SK-N-SH treated with all-trans-retinoic acid at 6 μM for 48 hours (cell line): ENCODE data around the gene CAB39L.

Experiments
- CSDC2 ChIP-seq: fragments of 250-450 bp; sonication (Bioruptor Pico); IDR thresholded peaks from 2 replicates; pipeline ENCODE4 v1.5.0; 2020; ENCODE audit warnings: mild to moderate bottlenecking, moderate library complexity
- ESRRG ChIP-seq: fragments of 250-450 bp; sonication (Bioruptor Pico); IDR thresholded peaks from 2 replicates; pipeline ENCODE4 v1.6.1; 2021; ENCODE audit warnings: mild to moderate bottlenecking
- GLIS3 ChIP-seq: fragments of 250-450 bp; sonication (Bioruptor Pico); IDR thresholded peaks from 2 replicates; pipeline ENCODE4 v1.5.0; 2020; ENCODE audit warnings: mild to moderate bottlenecking, moderate library complexity
- OSR1 ChIP-seq: fragments of 250-450 bp; sonication (Bioruptor Pico); IDR thresholded peaks from 2 replicates; pipeline ENCODE4 v1.8.0; 2022; ENCODE audit warnings: moderate library complexity, mild to moderate bottlenecking, inconsistent platforms
- PATZ1 ChIP-seq: fragments of 250-450 bp; sonication (Bioruptor Pico); IDR thresholded peaks from 2 replicates; pipeline ENCODE4 v1.8.0; 2020; ENCODE audit warnings: mild to moderate bottlenecking, moderate library complexity, borderline replicate concordance
- POU6F1 ChIP-seq: fragments of 250-450 bp; sonication (Bioruptor Pico); IDR thresholded peaks from 2 replicates; pipeline ENCODE4 v1.8.0; 2021; ENCODE audit warnings: low read depth, mild to moderate bottlenecking, moderate library complexity, borderline replicate concordance
- TCF4 ChIP-seq: fragments of 250-450 bp; sonication (Bioruptor Pico); IDR thresholded peaks from 2 replicates; pipeline ENCODE4 v1.8.0; 2021; ENCODE audit warnings: mild to moderate bottlenecking, moderate library complexity, borderline replicate concordance
- TOX ChIP-seq: fragments of 250-450 bp; sonication (Bioruptor Pico); IDR thresholded peaks from 2 replicates; pipeline ENCODE4 v1.8.0; 2021; ENCODE audit warnings: mild to moderate bottlenecking, moderate library complexity, borderline replicate concordance
- ZC3H10 ChIP-seq: fragments of 250-450 bp; sonication (Bioruptor Pico); IDR thresholded peaks from 2 replicates; pipeline ENCODE4 v1.5.1; 2021; ENCODE audit warnings: mild to moderate bottlenecking, moderate library complexity
- ZFP3 ChIP-seq: fragments of 250-450 bp; sonication (Bioruptor Pico); IDR thresholded peaks from 2 replicates; pipeline ENCODE4 v1.5.0; 2020; ENCODE audit warnings: mild to moderate bottlenecking, moderate library complexity
- ZFP30 ChIP-seq: fragments of 450-650 bp; formaldehyde crosslinking; IDR thresholded peaks from 2 replicates; pipeline ENCODE4 v1.5.0; 2022; ENCODE audit warnings: mild to moderate bottlenecking, moderate library complexity
- ZNF8 ChIP-seq: fragments of 450-650 bp; formaldehyde crosslinking; IDR thresholded peaks from 2 replicates; pipeline ENCODE4 v1.5.0; 2020; ENCODE audit warnings: mild to moderate bottlenecking, moderate library complexity
- TF ChIP-seq, protein P1 (sequence below): fragments of 250-450 bp; sonication (Bioruptor Pico); IDR thresholded peaks from 2 replicates; pipeline ENCODE4 v1.5.1; 2020; ENCODE audit warnings: low read depth, mild to moderate bottlenecking, moderate library complexity
- TF ChIP-seq, protein P2 (sequence below): fragments of 250-450 bp; sonication (Bioruptor Pico); IDR thresholded peaks from 2 replicates; pipeline ENCODE4 v1.5.1; 2021; ENCODE audit warnings: mild to moderate bottlenecking, moderate library complexity

DNA sequence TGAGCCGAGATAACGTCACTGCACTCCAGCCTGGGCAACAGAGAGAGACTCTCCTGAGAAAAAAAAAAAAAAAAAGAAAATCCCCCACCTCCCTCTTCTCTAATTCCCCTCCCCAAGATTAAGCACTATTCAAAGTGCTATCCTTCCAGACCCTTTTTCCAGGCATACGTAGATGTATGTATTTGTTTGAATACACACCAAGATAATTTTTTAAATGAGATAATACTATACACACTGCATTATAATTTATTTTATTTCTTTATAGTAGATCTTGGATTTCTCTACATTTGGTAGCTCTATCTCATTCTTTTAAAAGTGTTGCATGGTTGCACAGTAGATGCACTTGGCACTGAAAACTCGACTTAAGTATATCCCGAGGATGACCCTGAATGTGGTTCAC, 32.5 kb downstream of the CAB39L start:
- TF ChIP-seq CSDC2 (CRISPR knock-in tag): no peak
- no peak for TF ChIP-seq ZFP3 (CRISPR knock-in tag)
- no peak for TF ChIP-seq ZFP30 (CRISPR knock-in tag)
- no peak for TF ChIP-seq POU6F1 (CRISPR knock-in tag)
- no peak for TF ChIP-seq ZC3H10 (CRISPR knock-in tag)
- no peak for TF ChIP-seq GLIS3 (CRISPR knock-in tag)
- no peak for TF ChIP-seq OSR1
- no peak for TF ChIP-seq ZNF8 (CRISPR knock-in tag)
- TF ChIP-seq ESRRG (CRISPR knock-in tag): no peak
- TF ChIP-seq PATZ1 (CRISPR knock-in tag): no peak
- TF ChIP-seq, protein P1, sequence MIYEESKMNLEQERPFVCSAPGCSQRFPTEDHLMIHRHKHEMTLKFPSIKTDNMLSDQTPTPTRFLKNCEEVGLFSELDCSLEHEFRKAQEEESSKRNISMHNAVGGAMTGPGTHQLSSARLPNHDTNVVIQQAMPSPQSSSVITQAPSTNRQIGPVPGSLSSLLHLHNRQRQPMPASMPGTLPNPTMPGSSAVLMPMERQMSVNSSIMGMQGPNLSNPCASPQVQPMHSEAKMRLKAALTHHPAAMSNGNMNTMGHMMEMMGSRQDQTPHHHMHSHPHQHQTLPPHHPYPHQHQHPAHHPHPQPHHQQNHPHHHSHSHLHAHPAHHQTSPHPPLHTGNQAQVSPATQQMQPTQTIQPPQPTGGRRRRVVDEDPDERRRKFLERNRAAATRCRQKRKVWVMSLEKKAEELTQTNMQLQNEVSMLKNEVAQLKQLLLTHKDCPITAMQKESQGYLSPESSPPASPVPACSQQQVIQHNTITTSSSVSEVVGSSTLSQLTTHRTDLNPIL (CRISPR knock-in tag): no peak
- no peak for TF ChIP-seq TCF4 (CRISPR knock-in tag)
- TF ChIP-seq TOX (CRISPR knock-in tag): no peak
- TF ChIP-seq, protein P2, sequence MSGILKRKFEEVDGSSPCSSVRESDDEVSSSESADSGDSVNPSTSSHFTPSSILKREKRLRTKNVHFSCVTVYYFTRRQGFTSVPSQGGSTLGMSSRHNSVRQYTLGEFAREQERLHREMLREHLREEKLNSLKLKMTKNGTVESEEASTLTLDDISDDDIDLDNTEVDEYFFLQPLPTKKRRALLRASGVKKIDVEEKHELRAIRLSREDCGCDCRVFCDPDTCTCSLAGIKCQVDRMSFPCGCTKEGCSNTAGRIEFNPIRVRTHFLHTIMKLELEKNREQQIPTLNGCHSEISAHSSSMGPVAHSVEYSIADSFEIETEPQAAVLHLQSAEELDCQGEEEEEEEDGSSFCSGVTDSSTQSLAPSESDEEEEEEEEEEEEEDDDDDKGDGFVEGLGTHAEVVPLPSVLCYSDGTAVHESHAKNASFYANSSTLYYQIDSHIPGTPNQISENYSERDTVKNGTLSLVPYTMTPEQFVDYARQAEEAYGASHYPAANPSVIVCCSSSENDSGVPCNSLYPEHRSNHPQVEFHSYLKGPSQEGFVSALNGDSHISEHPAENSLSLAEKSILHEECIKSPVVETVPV (CRISPR knock-in tag): no peak
